HepG2 (cell line): ENCODE measurements around the gene DGKG. TPM values are rescaled to one million over a fixed set of nuclear protein-coding genes. Genes with fewer than 3 reads are reported as not detected.

ENCODE experiments used
- ATAC-seq: fragments of 200-7000 bp; cut with Tn5 transposase; 3 replicates; pipeline ENCODE4 v1.9.1; 2020; ENCODE audit warnings: mild to moderate bottlenecking, moderate library complexity
- BruUV-seq: library from RNA; stranded (reverse); fragments of 400-500 nt; replicated peaks from 2 replicates; lab custom pipeline; 2021; lab: Mats Ljungman, UMichigan
- CTCF ChIA-PET: fragments of 300-600 bp; formaldehyde crosslinking; extraction: SDS; loops from one replicate; lab custom pipeline; 2021; ENCODE audit warnings: low total read pairs, inconsistent platforms, low intra/inter-chr PET ratio; lab: Yijun Ruan, JAX
- POLR2A ChIA-PET: fragments of 350-600 bp; sonication (Branson Sonifier 250); formaldehyde crosslinking; loops from one replicate; lab custom pipeline; 2020; ENCODE audit warnings: antibody characterized with exemption, inconsistent platforms; lab: Yijun Ruan, JAX
- DNase-seq: peaks from one replicate; pipeline ENCODE4 v3.0.0-alpha.2; 2015; ENCODE audit warnings: low spot score
- FAIRE-seq: peaks from 3 replicates; lab custom pipeline; 2011; peaks lifted over from hg19 to GRCh38; lab: Jason Lieb, UNC
- H2AFZ ChIP-seq: one replicate; pipeline ENCODE4 v1.6.1; 2011; ENCODE audit warnings: low read length, inconsistent platforms
- H3K27ac ChIP-seq: fragments of 300-600 bp; 3 replicates; pipeline ENCODE4 v1.8.0; 2011; ENCODE audit warnings: mixed run types, mild to moderate bottlenecking, mixed read lengths, low read length, inconsistent platforms; ENCODE audit not compliant: insufficient read depth; ENCODE audit errors: extremely low read length
- H3K27me3 ChIP-seq, 2 experiments: fragments of 200-600 bp in 1 of 2; 2 replicates in 1 of 2; 3 replicates in 1 of 2; pipeline versions ENCODE4 v1.6.0 to v1.8.0; 2011; ENCODE audit warnings: low read length in 2 of 2, mild to moderate bottlenecking in 2 of 2, moderate library complexity in 2 of 2, inconsistent platforms in 1 of 2; ENCODE audit not compliant: insufficient read depth in 2 of 2, control insufficient read depth in 1 of 2
- H3K36me3 ChIP-seq, 2 experiments: fragments of 200-600 bp in 1 of 2; replicated peaks in 1 of 2; 2 replicates in 1 of 2; 3 replicates in 1 of 2; pipeline versions ENCODE4 v1.5.1 to v1.8.0; 2011; ENCODE audit warnings: low read length in 2 of 2, inconsistent platforms in 1 of 2; ENCODE audit not compliant: insufficient read depth in 2 of 2, control insufficient read depth in 1 of 2
- H3K4me1 ChIP-seq: 2 replicates; pipeline ENCODE4 v1.5.1; 2012; ENCODE audit warnings: low read length, inconsistent platforms; ENCODE audit not compliant: insufficient read depth
- H3K4me2 ChIP-seq: 2 replicates; pipeline ENCODE4 v1.6.0; 2011; ENCODE audit warnings: low read depth, low read length, inconsistent platforms
- H3K4me3 ChIP-seq, 3 experiments: fragments of 200-600 bp in 1 of 3; sonication (generic), shearing (Covaris generic) in 1 of 3; replicated peaks in 1 of 3; 2 replicates each; pipeline ENCODE4 v1.5.1; 2011 to 2016; ENCODE audit warnings: low read length in 3 of 3, inconsistent platforms in 2 of 3, low read depth in 2 of 3, mild to moderate bottlenecking in 2 of 3, control low read depth in 1 of 3, mixed read lengths in 1 of 3; ENCODE audit not compliant: insufficient read depth in 1 of 3
- H3K79me2 ChIP-seq: one replicate; pipeline ENCODE4 v1.6.1; 2011; ENCODE audit warnings: low read length, inconsistent platforms; ENCODE audit not compliant: insufficient read depth
- H3K9ac ChIP-seq: 2 replicates; pipeline ENCODE4 v1.6.0; 2011; ENCODE audit warnings: mild to moderate bottlenecking, low read depth, low read length, inconsistent platforms; ENCODE audit not compliant: insufficient read depth
- H3K9me3 ChIP-seq: 2 replicates; pipeline ENCODE4 v1.5.1; 2012; ENCODE audit warnings: mild to moderate bottlenecking, low read length
- H4K20me1 ChIP-seq: 2 replicates; pipeline ENCODE4 v1.6.0; 2011; ENCODE audit warnings: inconsistent platforms, mild to moderate bottlenecking, low read length, moderate library complexity; ENCODE audit not compliant: insufficient read depth
- HIVEP1 ChIP-seq: sonication (generic); formaldehyde crosslinking; IDR thresholded peaks from 2 replicates; pipeline ENCODE4 v1.4.0; 2020; ENCODE audit warnings: mild to moderate bottlenecking, missing genetic modification reagents
- HNF1B ChIP-seq: sonication (generic); formaldehyde crosslinking; IDR thresholded peaks from 2 replicates; pipeline ENCODE4 v1.5.1; 2020; ENCODE audit warnings: mild to moderate bottlenecking, moderate library complexity, missing genetic modification reagents
- KLF16 ChIP-seq, 2 experiments: sonication (generic) in 1 of 2; formaldehyde crosslinking in 1 of 2; IDR thresholded peaks; 2 replicates each; pipeline versions ENCODE4 v1.6.1 to v1.8.0; 2016 to 2023; ENCODE audit warnings: missing genetic modification reagents in 2 of 2, missing compliant biosample characterization in 1 of 2
- MXD4 ChIP-seq: IDR thresholded peaks from 2 replicates; pipeline ENCODE4 v1.6.1; 2016; ENCODE audit warnings: mild to moderate bottlenecking, missing biosample characterization, missing genetic modification reagents
- RBFOX2 ChIP-seq: fragments of 200-400 bp; formaldehyde crosslinking; IDR thresholded peaks from 2 replicates; pipeline ENCODE4 v1.6.1; 2017; ENCODE audit warnings: low read depth, mild to moderate bottlenecking, low read length
- RFXAP ChIP-seq: sonication (generic); formaldehyde crosslinking; IDR thresholded peaks from 2 replicates; pipeline ENCODE4 v1.4.0; 2020; ENCODE audit warnings: missing genetic modification reagents, borderline replicate concordance
- ZFP90 ChIP-seq: sonication (generic); formaldehyde crosslinking; IDR thresholded peaks from 2 replicates; pipeline ENCODE4 v1.8.0; 2022; ENCODE audit warnings: missing genetic modification reagents, mild to moderate bottlenecking, inconsistent platforms, borderline replicate concordance
- WGBS: methylation state at CpG from one replicate; pipeline ENCODE4 v1.1.6; 2017; ENCODE audit warnings: low lambda C conversion rate; 5-methylcytosine and 5-hydroxymethylcytosine counted together
- in situ Hi-C: cut with HindIII; loops from 2 replicates; pipeline ENCODE4 v1.10.0; 2017; ENCODE audit warnings: low pct_unique_long_range_greater_than_20kb; ENCODE audit not compliant: extremely low pct_ligation_motif_present
- intact Hi-C: fragments of 100-400 bp; cut with micrococcal nuclease; formaldehyde crosslinking; loops from one replicate; pipeline ENCODE4 v1.10.0; 2022; ENCODE audit not compliant: unreplicated experiment
- polyA plus RNA-seq, 8 experiments: library from polyadenylated mRNA; depleted of rRNA in 3 of 8; stranded (reverse) in 7 of 8; unstranded in 1 of 8; fragments of >200 nt; fragmentation: Illumina TruSeq in 4 of 8; extraction: Trizol in 4 of 8; gene quantifications; 2 replicates each; pipeline versions ENCODE4 v1.2.1 to v1.2.3, GENCODE V29; 2011 to 2016; ENCODE audit warnings: low read depth in 4 of 8, missing spikeins in 1 of 8, mixed read lengths in 1 of 8; ENCODE audit not compliant: insufficient read depth in 1 of 8
- total RNA-seq, 5 experiments: library from RNA; depleted of rRNA; stranded (reverse); fragments of >200 nt; fragmentation: Illumina TruSeq; extraction: Trizol; gene quantifications; 2 replicates each; pipeline ENCODE4 v1.2.3, GENCODE V29; 2016; ENCODE audit warnings: low read depth in 1 of 5
- TF ChIP-seq, protein P1 (sequence below): sonication (generic); formaldehyde crosslinking; IDR thresholded peaks from 2 replicates; pipeline ENCODE4 v1.4.0; 2020; ENCODE audit warnings: mild to moderate bottlenecking, missing genetic modification reagents

Gene DGKG
- total and polyA plus RNA-seq, 2 of the 13 experiments (the other 11 are each of a cell fraction or from before 2014, with no cell fraction given), result 3.8 to 6.2 TPM

- POLR2A ChIA-PET, result interaction anchor here (1.0 to 3.7 kb wide), 10 partner anchors 11 to 618 kb away, joined by 3 to 110 read pairs (median 4); partner anchors contain the start of genes DNAJB11, ETV5 and TRA2B
- DNase-seq (no peak), ATAC-seq (no peak), FAIRE-seq (no peak)
- in situ Hi-C loops, result no loop called here
- Histone ChIP-seq H3K4me3 (peak overlapping the region in 2 of 3 experiments; percentile 44 to 69; a peak in 2 of 6 replicates), H3K9ac (peak overlapping the region; percentile 70), H3K36me3 (peaks cover 5 to 26% of the 10 kb centered on the region in 2 experiments), H3K79me2 (peaks cover 57% of the 10 kb centered on the region), H3K27me3 (no peaks in the 10 kb centered on the region), H3K9me3 (no peaks in the 10 kb centered on the region), H3K27ac (peak overlapping the region; percentile 85), H2AFZ (no peak overlapping the region), H3K4me2 (peak overlapping the region; percentile 88), H3K4me1 (peaks cover 88% of the 10 kb centered on the region), H4K20me1 (peaks cover 7% of the 10 kb centered on the region; the same call in 1 of the 2 replicates)
- 51% methylated on average over 3 of the region's 3 CpGs for WGBS
- no TSS peak for BruUV-seq
- CTCF ChIA-PET, result no interaction called here
- intact Hi-C loops, result loop anchor here (10.0 kb wide), 1 partner anchor 114 kb away; no protein-coding TSS in a partner anchor
- TF ChIP-seq MXD4 (CRISPR knock-in tag), result no peak
- TF ChIP-seq RBFOX2, result peak; percentile 9; the same call in 1 of the 2 replicates
- 0 out of 2 replicates have a peak, but pooled peaks have one; percentile 34 for TF ChIP-seq RFXAP (CRISPR knock-in tag)
- TF ChIP-seq HIVEP1 (CRISPR knock-in tag), result no peak
Observed at GRCh38 chr3:186098740-186099139, 263.3 kb downstream of the DGKG start.

GRCh38 chr3:186097663-186098451 is 264.2 kb downstream of the DGKG start:
- H3K9ac ChIP-seq, result peak overlapping the region; percentile 70
- H2AFZ ChIP-seq, result no peak overlapping the region
- intact Hi-C loops (loop anchor here (1.0 to 10.0 kb wide), 3 partner anchors 9 to 144 kb away; no protein-coding TSS in a partner anchor), in situ Hi-C loops (no loop called here)
- H3K36me3 ChIP-seq, result peaks cover 5 to 19% of the 10 kb centered on the region in 2 experiments
- DNase-seq (peak; percentile 99), FAIRE-seq (peak; percentile 99), ATAC-seq (peak; percentile 90)
- H3K79me2 ChIP-seq, result peaks cover 54% of the 10 kb centered on the region
- POLR2A ChIA-PET, result interaction anchor here (0.8 to 3.7 kb wide), 15 partner anchors 9 to 942 kb away, joined by 3 to 110 read pairs (median 3); partner anchors contain the start of genes DNAJB11, ETV5 and TRA2B
- H3K4me1 ChIP-seq, result peaks cover 88% of the 10 kb centered on the region
- peak overlapping the region; percentile 85 for H3K27ac ChIP-seq
- no TSS peak for BruUV-seq
- H3K4me3 ChIP-seq, result peak overlapping the region; percentile 44 to 69 (median 58)
- H3K4me2 ChIP-seq, result peak overlapping the region; percentile 88
- H3K27me3 ChIP-seq, result no peaks in the 10 kb centered on the region
- no peaks in the 10 kb centered on the region for H4K20me1 ChIP-seq
- H3K9me3 ChIP-seq, result no peaks in the 10 kb centered on the region
- 1% methylated on average over 16 of the region's 16 CpGs for WGBS
- CTCF ChIA-PET, result interaction anchor here (1.3 kb wide), 1 partner anchor 145 kb away, joined by 4 read pairs; no protein-coding TSS in a partner anchor
- TF ChIP-seq, protein P1, sequence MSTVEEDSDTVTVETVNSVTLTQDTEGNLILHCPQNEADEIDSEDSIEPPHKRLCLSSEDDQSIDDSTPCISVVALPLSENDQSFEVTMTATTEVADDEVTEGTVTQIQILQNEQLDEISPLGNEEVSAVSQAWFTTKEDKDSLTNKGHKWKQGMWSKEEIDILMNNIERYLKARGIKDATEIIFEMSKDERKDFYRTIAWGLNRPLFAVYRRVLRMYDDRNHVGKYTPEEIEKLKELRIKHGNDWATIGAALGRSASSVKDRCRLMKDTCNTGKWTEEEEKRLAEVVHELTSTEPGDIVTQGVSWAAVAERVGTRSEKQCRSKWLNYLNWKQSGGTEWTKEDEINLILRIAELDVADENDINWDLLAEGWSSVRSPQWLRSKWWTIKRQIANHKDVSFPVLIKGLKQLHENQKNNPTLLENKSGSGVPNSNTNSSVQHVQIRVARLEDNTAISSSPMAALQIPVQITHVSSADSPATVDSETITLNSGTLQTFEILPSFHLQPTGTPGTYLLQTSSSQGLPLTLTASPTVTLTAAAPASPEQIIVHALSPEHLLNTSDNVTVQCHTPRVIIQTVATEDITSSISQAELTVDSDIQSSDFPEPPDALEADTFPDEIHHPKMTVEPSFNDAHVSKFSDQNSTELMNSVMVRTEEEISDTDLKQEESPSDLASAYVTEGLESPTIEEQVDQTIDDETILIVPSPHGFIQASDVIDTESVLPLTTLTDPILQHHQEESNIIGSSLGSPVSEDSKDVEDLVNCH (CRISPR knock-in tag), result no peak
- TF ChIP-seq KLF16 (CRISPR knock-in tag; IDR thresholded peaks at IDR 0.05), result peak in 1 of 2 experiments; percentile 84; a peak in 2 of 4 replicates
- no peak; the same call in 1 of the 2 replicates for TF ChIP-seq ZFP90 (CRISPR knock-in tag)
- TF ChIP-seq HNF1B, result peak; percentile 95
